Spleen (tissue), 13 donors: ENCODE data around the gene LCE4A. TPM values are rescaled to one million over a fixed set of nuclear protein-coding genes. Genes with fewer than 3 reads are reported as not detected.
"Not testable (repeated sequence)": the region's sequence is repeated elsewhere in the genome, so short reads cannot be mapped to it uniquely, and the experiment has no call there.

ENCODE experiments used
- DNase-seq: peaks from one replicate; pipeline ENCODE4 v3.0.0-alpha.2; 2020
- H3K27ac ChIP-seq, 8 donors: fragments of 200-600 bp; sonication (generic) in 7 of 8; 1 replicate in 4 of 8; 2 replicates in 4 of 8; pipeline versions ENCODE4 v1.5.0 to v1.8.0; 2016 to 2021; ENCODE audit warnings: inconsistent platforms in 4 of 8, mild to moderate bottlenecking in 4 of 8, moderate library complexity in 1 of 8
- H3K27me3 ChIP-seq, 7 donors: fragments of 200-600 bp; sonication (generic) in 6 of 7; replicated peaks in 1 of 7; 1 replicate in 4 of 7; 2 replicates in 3 of 7; pipeline versions ENCODE4 v1.5.0 to v1.8.0; 2016 to 2021; ENCODE audit warnings: inconsistent platforms in 3 of 7, mild to moderate bottlenecking in 1 of 7
- H3K36me3 ChIP-seq, 6 donors: fragments of 200-600 bp; sonication (generic) in 5 of 6; 1 replicate in 4 of 6; 2 replicates in 2 of 6; pipeline versions ENCODE4 v1.5.0 to v1.8.0; 2016 to 2021; ENCODE audit warnings: inconsistent platforms in 2 of 6
- H3K4me1 ChIP-seq, 6 donors: fragments of 200-600 bp; sonication (generic) in 5 of 6; 1 replicate in 3 of 6; 2 replicates in 3 of 6; pipeline versions ENCODE4 v1.5.0 to v1.8.0; 2016 to 2021; ENCODE audit warnings: inconsistent platforms in 3 of 6
- H3K4me3 ChIP-seq, 8 donors: fragments of 200-600 bp; sonication (generic) in 7 of 8; 1 replicate in 4 of 8; 2 replicates in 4 of 8; pipeline versions ENCODE4 v1.5.0 to v1.8.0; 2016 to 2021; ENCODE audit warnings: inconsistent platforms in 4 of 8, mild to moderate bottlenecking in 4 of 8, moderate library complexity in 2 of 8
- H3K9me3 ChIP-seq, 8 donors: fragments of 200-600 bp; sonication (generic) in 7 of 8; 1 replicate in 4 of 8; 2 replicates in 4 of 8; pipeline versions ENCODE4 v1.5.0 to v1.8.0; 2016 to 2021; ENCODE audit warnings: inconsistent platforms in 4 of 8
- POLR2A ChIP-seq, 3 donors: fragments of 450-650 bp; IDR thresholded peaks; one replicate each; pipeline ENCODE4 v1.5.1; 2017; ENCODE audit warnings: antibody characterized with exemption in 3 of 3, mild to moderate bottlenecking in 1 of 3
- POLR2AphosphoS5 ChIP-seq, 3 donors: sonication (generic); formaldehyde crosslinking; IDR thresholded peaks; one replicate each; pipeline ENCODE4 v1.5.1; 2017; ENCODE audit warnings: antibody characterized with exemption in 3 of 3
- WGBS, 5 donors: extraction: QIAGEN DNeasy Blood & Tissue Kit in 3 of 5; methylation state at CpG; one replicate each; pipeline versions ENCODE4 v1.1.5 to v1.1.7; 2013 to 2018; 5-methylcytosine and 5-hydroxymethylcytosine counted together
- intact Hi-C: fragments of 100-400 bp; cut with DNase I; formaldehyde crosslinking; loops from one replicate; pipeline ENCODE4 v1.15.0; 2023; ENCODE audit warnings: low total_unique reads
- long read RNA-seq, 2 donors: transcript quantifications; one replicate each; lab custom pipeline, GENCODE V29; 2026
- polyA plus RNA-seq, 3 donors: library from polyadenylated mRNA; stranded (reverse); fragments of 200-250 nt; gene quantifications; one replicate each; pipeline ENCODE4 v1.2.1, GENCODE V29; 2013
- total RNA-seq, 7 donors: library from RNA; depleted of rRNA in 3 of 7; stranded (reverse); fragments of >200 nt in 3 of 7; fragmentation: NEBNext Ultra II Directional in 4 of 7; extraction: Animal tissue kit (Norgen Biotek cat#: 25700) in 4 of 7; gene quantifications; one replicate each; pipeline versions ENCODE4 v1.1.0 to v1.2.1, GENCODE V29; 2016 to 2021
- TF ChIP-seq, protein P1 (sequence below), 11 experiments: fragments of 200-600 bp in 7 of 11; fragments of 450-650 bp in 4 of 11; sonication (generic) in 4 of 11; IDR thresholded peaks in 8 of 11; conservative IDR thresholded peaks in 3 of 11; 1 replicate in 7 of 11; 2 replicates in 4 of 11; pipeline versions ENCODE4 v1.4.0 to v1.8.0; 2016 to 2021; ENCODE audit warnings: antibody characterized with exemption in 11 of 11, inconsistent platforms in 4 of 11, mild to moderate bottlenecking in 1 of 11
- donor health status: healthy with polysubstance abuse.
- donor health status: DM: no; HTN: no; CAD: no; lungs with moderate emphysema.
- donor health status: DM: no; HTN: no; CAD: no.
- donor health status: Bipolar disorder and iron deficiency.
- donor health status: healthy.
- donor health status: DM: no; HTN: no; CAD: no.
- donor health status: DM: yes; HTN: yes; CAD: no.

Gene LCE4A, protein sequence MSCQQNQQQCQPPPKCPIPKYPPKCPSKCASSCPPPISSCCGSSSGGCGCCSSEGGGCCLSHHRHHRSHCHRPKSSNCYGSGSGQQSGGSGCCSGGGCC
- not detected for total RNA-seq
- not detected for polyA plus RNA-seq
- long read RNA-seq, donor 1 = 0 reads
- long read RNA-seq, donor 2 = 0 reads

- TF ChIP-seq, protein P1, sequence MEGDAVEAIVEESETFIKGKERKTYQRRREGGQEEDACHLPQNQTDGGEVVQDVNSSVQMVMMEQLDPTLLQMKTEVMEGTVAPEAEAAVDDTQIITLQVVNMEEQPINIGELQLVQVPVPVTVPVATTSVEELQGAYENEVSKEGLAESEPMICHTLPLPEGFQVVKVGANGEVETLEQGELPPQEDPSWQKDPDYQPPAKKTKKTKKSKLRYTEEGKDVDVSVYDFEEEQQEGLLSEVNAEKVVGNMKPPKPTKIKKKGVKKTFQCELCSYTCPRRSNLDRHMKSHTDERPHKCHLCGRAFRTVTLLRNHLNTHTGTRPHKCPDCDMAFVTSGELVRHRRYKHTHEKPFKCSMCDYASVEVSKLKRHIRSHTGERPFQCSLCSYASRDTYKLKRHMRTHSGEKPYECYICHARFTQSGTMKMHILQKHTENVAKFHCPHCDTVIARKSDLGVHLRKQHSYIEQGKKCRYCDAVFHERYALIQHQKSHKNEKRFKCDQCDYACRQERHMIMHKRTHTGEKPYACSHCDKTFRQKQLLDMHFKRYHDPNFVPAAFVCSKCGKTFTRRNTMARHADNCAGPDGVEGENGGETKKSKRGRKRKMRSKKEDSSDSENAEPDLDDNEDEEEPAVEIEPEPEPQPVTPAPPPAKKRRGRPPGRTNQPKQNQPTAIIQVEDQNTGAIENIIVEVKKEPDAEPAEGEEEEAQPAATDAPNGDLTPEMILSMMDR (IDR thresholded peaks at IDR 0.05 in 8 of 11, conservative IDR thresholded peaks at IDR 0.05 in 3 of 11) = no peak
- TF ChIP-seq POLR2AphosphoS5 (IDR thresholded peaks at IDR 0.05) (no peak), POLR2A (IDR thresholded peaks at IDR 0.05) (no peak)
- peaks cover 0 to 28% (median 0%) of the 10 kb centered on the region in 7 donors for H3K27me3 ChIP-seq
- no peak within 1 kb of the TSS for H3K27ac ChIP-seq
- intact Hi-C loops = no loop called here
- H3K4me3 ChIP-seq = no peak within 1 kb of the TSS
- no peak for DNase-seq
- peaks cover 0 to 8% (median 0%) of the 10 kb centered on the region in 8 donors for H3K9me3 ChIP-seq
- no peaks in the 10 kb centered on the region for H3K36me3 ChIP-seq
- H3K4me1 ChIP-seq = no peaks in the 10 kb centered on the region
- WGBS, 5 donors = 72 to 82% (median 73%) methylated on average over 2 of the region's 2 CpGs
Measured at GRCh38 chr1:152707860-152708259, at the start of gene LCE4A. LCE4A (plus strand) TSS chr1:152708160; CDS start chr1:152709076, 916 bp downstream.

DNA sequence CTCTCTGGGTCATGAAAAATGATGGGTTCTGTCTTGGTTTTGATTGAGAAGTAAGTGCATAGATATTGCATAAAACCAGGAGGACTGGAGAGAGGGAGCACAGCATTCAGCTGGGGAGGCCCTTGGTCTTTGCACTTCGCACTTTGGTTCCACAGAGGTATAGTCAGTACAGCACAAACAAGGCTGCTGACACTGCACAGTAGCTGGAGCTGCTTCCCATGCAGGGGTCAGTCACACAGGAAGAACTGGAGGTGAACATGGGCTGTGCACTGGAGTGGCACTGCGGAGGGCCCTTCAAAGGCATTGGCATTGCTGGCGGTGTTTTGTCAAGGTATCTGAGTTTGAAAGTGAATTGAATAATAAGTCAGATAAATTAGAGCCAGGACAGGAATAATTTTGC, 49.3 kb upstream of the LCE4A start:
- no peak for DNase-seq
- 75 to 95% (median 94%) methylated on average over 3 of the region's 3 CpGs for WGBS, 5 donors
- Histone ChIP-seq H3K4me1 (no peaks in the 10 kb centered on the region), H3K27ac (no peak overlapping the region), H3K27me3 (peaks cover 0 to 9% (median 0%) of the 10 kb centered on the region in 7 donors), H3K9me3 (no peaks in the 10 kb centered on the region), H3K36me3 (no peaks in the 10 kb centered on the region), H3K4me3 (no peak overlapping the region)
- intact Hi-C loops = no loop called here
- TF ChIP-seq POLR2A (IDR thresholded peaks at IDR 0.05) = no peak
- TF ChIP-seq, protein P1 (IDR thresholded peaks at IDR 0.05 in 8 of 11, conservative IDR thresholded peaks at IDR 0.05 in 3 of 11) = no peak

- intact Hi-C loops = no loop called here
- Histone ChIP-seq H3K27ac (no peak within 1 kb of the TSS), H3K9me3 (peaks cover 0 to 4% (median 0%) of the 10 kb centered on the region in 8 donors), H3K36me3 (no peaks in the 10 kb centered on the region), H3K4me3 (no peak within 1 kb of the TSS), H3K27me3 (peaks cover 0 to 28% (median 0%) of the 10 kb centered on the region in 7 donors), H3K4me1 (no peaks in the 10 kb centered on the region)
- no peak for DNase-seq
- 59 to 72% (median 66%) methylated on average over 3 of the region's 3 CpGs for WGBS, 5 donors
- TF ChIP-seq POLR2AphosphoS5 (IDR thresholded peaks at IDR 0.05) (no peak), POLR2A (IDR thresholded peaks at IDR 0.05) (no peak)
- TF ChIP-seq, protein P1 (IDR thresholded peaks at IDR 0.05 in 8 of 11, conservative IDR thresholded peaks at IDR 0.05 in 3 of 11) = no peak
Measured at GRCh38 chr1:152663098-152663497, 44.9 kb upstream of the LCE4A start, which contains the start of gene LCE2D. LCE2D (plus strand) TSS chr1:152663380; CDS start chr1:152664106, 726 bp downstream.

DNA sequence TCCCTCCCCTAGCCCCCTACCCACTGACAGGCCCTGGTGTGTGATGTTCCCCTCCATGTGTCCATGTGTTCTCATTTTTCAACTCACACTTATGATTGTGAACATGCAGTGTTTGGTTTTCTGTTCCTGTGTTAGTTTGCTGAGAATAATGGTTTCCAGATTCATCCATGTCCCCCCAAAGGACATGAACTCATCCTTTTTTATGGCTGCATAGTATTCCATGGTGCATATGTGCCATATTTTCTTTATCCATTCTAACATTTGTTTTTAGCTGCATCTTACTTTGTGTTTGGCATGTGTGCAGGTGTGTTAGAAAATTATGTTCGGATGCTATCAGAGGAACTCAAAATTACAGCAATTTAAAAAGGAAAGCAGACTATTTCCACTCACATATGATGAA, 41.8 kb upstream of the LCE4A start:
- H3K27ac ChIP-seq, H3K9me3 ChIP-seq, H3K4me1 ChIP-seq, intact Hi-C loops, H3K36me3 ChIP-seq, DNase-seq, H3K4me3 ChIP-seq: not testable (repeated sequence)
- WGBS, 5 donors = 79 to 97% (median 92%) methylated on average over 1 of the region's 1 CpG
- peaks cover 0 to 28% (median 0%) of the 10 kb centered on the region in 7 donors for H3K27me3 ChIP-seq
